MG63 (cell line): ENCODE data around the gene ZSCAN31. TPM values are rescaled to one million over a fixed set of nuclear protein-coding genes. Genes with fewer than 3 reads are reported as not detected.
"Not testable (repeated sequence)": the region's sequence is repeated elsewhere in the genome, so short reads cannot be mapped to it uniquely, and the experiment has no call there.

ENCODE experiments used
- DNase-seq: peaks from one replicate; pipeline ENCODE4 v3.0.0-alpha.2; 2020
- H3K27me3 ChIP-seq: fragments of 250-450 bp; sonication (Bioruptor Pico); 2 replicates; pipeline ENCODE4 v1.5.1; 2020; ENCODE audit warnings: mild to moderate bottlenecking, moderate library complexity
- H3K36me3 ChIP-seq: fragments of 250-450 bp; sonication (Bioruptor Pico); 2 replicates; pipeline ENCODE4 v1.5.1; 2020; ENCODE audit warnings: mild to moderate bottlenecking, moderate library complexity
- H3K4me3 ChIP-seq: fragments of 250-450 bp; sonication (Bioruptor Pico); 2 replicates; pipeline ENCODE4 v1.5.1; 2020; ENCODE audit warnings: mild to moderate bottlenecking, moderate library complexity
- H3K9me3 ChIP-seq: fragments of 250-450 bp; sonication (Bioruptor Pico); 2 replicates; pipeline ENCODE4 v1.5.1; 2020; ENCODE audit warnings: mild to moderate bottlenecking, moderate library complexity
- total RNA-seq: library from RNA; depleted of rRNA; stranded (reverse); fragments of >200 nt; shearing (Covaris generic); gene quantifications from 2 replicates; pipeline ENCODE4 v1.2.3, GENCODE V29; 2014; ENCODE audit warnings: low replicate concordance; rRNA removed

Gene ZSCAN31
- 26.2 and 34.9 TPM in 2 replicates for total RNA-seq

GRCh38 chr6:28335564-28336283 lies at the start of gene ZSCAN31:
TSS of gene ZSCAN31 (minus strand) at chr6:28336148. CDS start at chr6:28329683, 6,465 bp downstream.
- peak; percentile 90 for DNase-seq
- H3K27me3 ChIP-seq = no peaks in the 10 kb centered on the region
- no peaks in the 10 kb centered on the region for H3K36me3 ChIP-seq
- H3K9me3 ChIP-seq = no peaks in the 10 kb centered on the region
- peak within 1 kb of the TSS; percentile 57 for H3K4me3 ChIP-seq

- Histone ChIP-seq H3K9me3 (no peaks in the 10 kb centered on the region), H3K27me3 (no peaks in the 10 kb centered on the region), H3K4me3 (no peak overlapping the region), H3K36me3 (no peaks in the 10 kb centered on the region; the same call in none of the 2 replicates)
- DNase-seq = no peak
These were observed 48.2 kb upstream of the ZSCAN31 start for GRCh38 chr6:28384143-28384533.

- H3K27me3 ChIP-seq = no peaks in the 10 kb centered on the region
- H3K36me3 ChIP-seq = no peaks in the 10 kb centered on the region; the same call in none of the 2 replicates
- no peak overlapping the region for H3K4me3 ChIP-seq
- no peak for DNase-seq
- H3K9me3 ChIP-seq = no peaks in the 10 kb centered on the region
These were observed 47.5 kb upstream of the ZSCAN31 start for GRCh38 chr6:28383235-28384142.

GRCh38 chr6:28380381-28380780 lies 44.4 kb upstream of the ZSCAN31 start:
- Histone ChIP-seq H3K27me3 (no peaks in the 10 kb centered on the region), H3K4me3 (no peak overlapping the region), H3K9me3 (no peaks in the 10 kb centered on the region), H3K36me3 (no peaks in the 10 kb centered on the region; the same call in none of the 2 replicates)
- no peak for DNase-seq

GRCh38 chr6:28378644-28379043 lies 42.7 kb upstream of the ZSCAN31 start:
- no peaks in the 10 kb centered on the region for H3K9me3 ChIP-seq
- H3K36me3 ChIP-seq = no peaks in the 10 kb centered on the region; the same call in none of the 2 replicates
- H3K27me3 ChIP-seq = no peaks in the 10 kb centered on the region
- no peak overlapping the region for H3K4me3 ChIP-seq
- no peak for DNase-seq

- H3K4me3 ChIP-seq = no peak overlapping the region
- DNase-seq = no peak
- no peaks in the 10 kb centered on the region for H3K27me3 ChIP-seq
- H3K9me3 ChIP-seq = no peaks in the 10 kb centered on the region
- H3K36me3 ChIP-seq = no peaks in the 10 kb centered on the region; the same call in none of the 2 replicates
These were observed 41.9 kb upstream of the ZSCAN31 start for GRCh38 chr6:28377879-28378278.

GRCh38 chr6:28373925-28374324 lies 38.0 kb upstream of the ZSCAN31 start:
- Histone ChIP-seq H3K9me3 (no peaks in the 10 kb centered on the region), H3K4me3 (no peak overlapping the region), H3K36me3 (no peaks in the 10 kb centered on the region; the same call in 1 of the 2 replicates), H3K27me3 (no peaks in the 10 kb centered on the region)
- DNase-seq = no peak

GRCh38 chr6:28371706-28372451 lies 35.9 kb upstream of the ZSCAN31 start:
- Histone ChIP-seq H3K36me3 (no peaks in the 10 kb centered on the region), H3K9me3 (no peaks in the 10 kb centered on the region), H3K4me3 (no peak overlapping the region), H3K27me3 (no peaks in the 10 kb centered on the region)
- no peak for DNase-seq

GRCh38 chr6:28371280-28371679 lies 35.3 kb upstream of the ZSCAN31 start:
- no peak for DNase-seq
- Histone ChIP-seq H3K9me3 (no peaks in the 10 kb centered on the region), H3K36me3 (no peaks in the 10 kb centered on the region), H3K4me3 (no peak overlapping the region), H3K27me3 (no peaks in the 10 kb centered on the region)

GRCh38 chr6:28370440-28370839 lies 34.5 kb upstream of the ZSCAN31 start:
- H3K4me3 ChIP-seq = no peak overlapping the region
- DNase-seq = no peak
- H3K9me3 ChIP-seq = no peaks in the 10 kb centered on the region
- no peaks in the 10 kb centered on the region for H3K27me3 ChIP-seq
- no peaks in the 10 kb centered on the region for H3K36me3 ChIP-seq

GRCh38 chr6:28369463-28369862 lies 33.5 kb upstream of the ZSCAN31 start:
- DNase-seq = no peak
- no peaks in the 10 kb centered on the region for H3K9me3 ChIP-seq
- no peaks in the 10 kb centered on the region for H3K36me3 ChIP-seq
- H3K27me3 ChIP-seq = no peaks in the 10 kb centered on the region
- H3K4me3 ChIP-seq = no peak overlapping the region

GRCh38 chr6:28368522-28368921 lies 32.6 kb upstream of the ZSCAN31 start:
- Histone ChIP-seq H3K36me3 (no peaks in the 10 kb centered on the region), H3K27me3 (no peaks in the 10 kb centered on the region), H3K4me3 (no peak overlapping the region), H3K9me3 (no peaks in the 10 kb centered on the region)
- DNase-seq = no peak

GRCh38 chr6:28365590-28365989 lies 29.6 kb upstream of the ZSCAN31 start:
- DNase-seq, H3K4me3 ChIP-seq, H3K27me3 ChIP-seq, H3K36me3 ChIP-seq, H3K9me3 ChIP-seq: not testable (repeated sequence)

- no peak overlapping the region for H3K4me3 ChIP-seq
- no peaks in the 10 kb centered on the region for H3K27me3 ChIP-seq
- H3K36me3 ChIP-seq = no peaks in the 10 kb centered on the region
- DNase-seq = no peak
- no peaks in the 10 kb centered on the region for H3K9me3 ChIP-seq
These were observed 25.0 kb upstream of the ZSCAN31 start for GRCh38 chr6:28360961-28361360.

- not testable (repeated sequence) for DNase-seq, H3K9me3 ChIP-seq, H3K4me3 ChIP-seq, H3K27me3 ChIP-seq, H3K36me3 ChIP-seq
These were observed 23.6 kb upstream of the ZSCAN31 start for GRCh38 chr6:28359562-28359961.

GRCh38 chr6:28357036-28357435 lies 21.1 kb upstream of the ZSCAN31 start:
- Histone ChIP-seq H3K9me3 (no peaks in the 10 kb centered on the region), H3K4me3 (no peak overlapping the region), H3K36me3 (no peaks in the 10 kb centered on the region), H3K27me3 (no peaks in the 10 kb centered on the region)
- no peak for DNase-seq

- no peak overlapping the region for H3K4me3 ChIP-seq
- H3K36me3 ChIP-seq = no peaks in the 10 kb centered on the region
- H3K27me3 ChIP-seq = no peaks in the 10 kb centered on the region
- DNase-seq = no peak
- no peaks in the 10 kb centered on the region for H3K9me3 ChIP-seq
These were observed 20.7 kb upstream of the ZSCAN31 start for GRCh38 chr6:28356666-28357020.
